Erythroblast (primary cell): ENCODE results near the gene NCKAP5.

Source experiments
- GATA1 ChIP-seq: IDR thresholded peaks from 2 replicates; pipeline ENCODE4 v1.6.1; 2011; ENCODE audit warnings: low read depth, mild to moderate bottlenecking, control low read depth, low read length, moderate library complexity
- POLR2A ChIP-seq: IDR thresholded peaks from 2 replicates; pipeline ENCODE4 v1.6.1; 2011; ENCODE audit warnings: mild to moderate bottlenecking, low read length

DNA sequence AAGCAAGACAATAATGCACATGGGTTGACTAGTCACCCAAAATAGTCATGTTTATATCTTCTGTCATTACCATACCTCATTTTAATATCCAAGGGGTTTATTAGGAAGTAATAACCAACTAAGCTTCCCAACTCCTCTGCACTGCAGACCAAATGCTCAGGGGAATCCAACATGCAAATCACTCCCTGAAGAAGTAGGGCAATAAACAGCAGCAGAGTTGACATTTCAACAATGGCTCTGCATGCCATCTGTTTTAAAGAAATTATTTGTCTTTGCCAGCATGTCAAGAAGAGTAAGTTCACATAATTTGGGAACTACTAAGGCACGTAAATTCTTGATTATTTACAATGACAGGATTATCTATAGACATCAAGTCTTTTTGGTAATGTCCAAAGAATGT, 813.9 kb downstream of the NCKAP5 start:
- TF ChIP-seq POLR2A (no peak), GATA1 (no peak)
